ENCODE measurements around the gene FOXRED2.

The FOXRED2 gene

GRCh38 chr22:36514766-36515165 is 7.9 kb upstream of the FOXRED2 start:
- DNase-seq (ENCODE audit: low spot score), result no peak

GRCh38 chr22:36512991-36513390 is 6.2 kb upstream of the FOXRED2 start:
- DNase-seq (ENCODE audit: low spot score), result no peak

- no peak for DNase-seq (ENCODE audit: low spot score)
Measured at GRCh38 chr22:36512333-36512732, 5.5 kb upstream of the FOXRED2 start.

GRCh38 chr22:36510966-36511881 is 4.4 kb upstream of the FOXRED2 start:
- peak; percentile 49 for DNase-seq (ENCODE audit: low spot score)

GRCh38 chr22:36510384-36510783 is 3.5 kb upstream of the FOXRED2 start:
- no peak for DNase-seq (ENCODE audit: low spot score)

- DNase-seq (ENCODE audit: low spot score), result no peak
Measured at GRCh38 chr22:36507518-36508010, 724 bp upstream of the FOXRED2 start.

GRCh38 chr22:36505998-36506635 is 723 bp downstream of the FOXRED2 start:
- no peak for DNase-seq (ENCODE audit: low spot score)

- DNase-seq (ENCODE audit: low spot score), result no peak
Measured at GRCh38 chr22:36497910-36498665, 8.8 kb downstream of the FOXRED2 start.

- DNase-seq (ENCODE audit: low spot score), result peak; percentile 70
Measured at GRCh38 chr22:36493690-36494110, 13.1 kb downstream of the FOXRED2 start.

- no peak for DNase-seq (ENCODE audit: low spot score)
Measured at GRCh38 chr22:36492109-36492508, 14.7 kb downstream of the FOXRED2 start.

GRCh38 chr22:36491155-36491554 is 15.7 kb downstream of the FOXRED2 start:
- no peak for DNase-seq (ENCODE audit: low spot score)

GRCh38 chr22:36486619-36487384 is 20.0 kb downstream of the FOXRED2 start:
- no peak for DNase-seq (ENCODE audit: low spot score)

- DNase-seq (ENCODE audit: low spot score), result peak; percentile 96
Measured at GRCh38 chr22:36481393-36482168, 25.3 kb downstream of the FOXRED2 start, which contains the start of gene TXN2. Gene TXN2 (minus strand): TSS chr22:36481640. CDS start chr22:36480837, 803 bp downstream.

GRCh38 chr22:36480941-36481392 is 25.9 kb downstream of the FOXRED2 start:
- no peak for DNase-seq (ENCODE audit: low spot score)

GRCh38 chr22:36478966-36479365 is 27.9 kb downstream of the FOXRED2 start:
- DNase-seq (ENCODE audit: low spot score), result no peak

- DNase-seq (ENCODE audit: low spot score), result no peak
Measured at GRCh38 chr22:36475341-36475740, 31.5 kb downstream of the FOXRED2 start.

- DNase-seq (ENCODE audit: low spot score), result no peak
Measured at GRCh38 chr22:36472689-36473088, 34.2 kb downstream of the FOXRED2 start.

- DNase-seq (ENCODE audit: low spot score), result no peak
Measured at GRCh38 chr22:36471341-36471821, 35.5 kb downstream of the FOXRED2 start.

- DNase-seq (ENCODE audit: low spot score), result no peak
Measured at GRCh38 chr22:36470994-36471331, 35.9 kb downstream of the FOXRED2 start.

- DNase-seq (ENCODE audit: low spot score), result peak; percentile 80
Measured at GRCh38 chr22:36470162-36470993, 36.5 kb downstream of the FOXRED2 start.

Measured in germinal center (tissue), 1 donor.